Keratinocyte (primary cell): ENCODE measurements around the gene NCL. TPM values are rescaled to one million over a fixed set of nuclear protein-coding genes. Genes with fewer than 3 reads are reported as not detected.

Experiments
- DNase-seq: peaks from one replicate; pipeline ENCODE4 v3.0.0-alpha.2; 2011; ENCODE audit warnings: low read depth, missing footprints, low spot score
- FAIRE-seq: peaks from 2 replicates; lab custom pipeline; 2011; peaks lifted over from hg19 to GRCh38; lab: Jason Lieb, UNC
- H2AFZ ChIP-seq: 2 replicates; pipeline ENCODE4 v1.6.0; 2012; ENCODE audit warnings: low read length, control low read depth, inconsistent platforms; ENCODE audit not compliant: control insufficient read depth
- H3K27ac ChIP-seq: 2 replicates; pipeline ENCODE4 v1.5.1; 2011; ENCODE audit warnings: low read length; ENCODE audit not compliant: control insufficient read depth, insufficient read depth
- H3K27me3 ChIP-seq: 3 replicates; pipeline ENCODE4 v1.6.0; 2011; ENCODE audit warnings: low read length; ENCODE audit not compliant: control insufficient read depth, insufficient read depth; ENCODE audit errors: extremely low read depth
- H3K36me3 ChIP-seq, 2 experiments: 2 replicates in 1 of 2; 3 replicates in 1 of 2; pipeline ENCODE4 v1.5.1; 2011; ENCODE audit warnings: low read length in 2 of 2, mild to moderate bottlenecking in 1 of 2; ENCODE audit not compliant: control insufficient read depth in 2 of 2, insufficient read depth in 2 of 2; ENCODE audit errors: extremely low read depth in 1 of 2
- H3K4me1 ChIP-seq: 3 replicates; pipeline ENCODE4 v1.5.1; 2011; ENCODE audit warnings: low read length; ENCODE audit not compliant: control insufficient read depth, insufficient read depth; ENCODE audit errors: extremely low read depth
- H3K4me2 ChIP-seq: 3 replicates; pipeline ENCODE4 v1.6.0; 2011; ENCODE audit warnings: low read depth, low read length; ENCODE audit not compliant: control insufficient read depth, insufficient read depth; ENCODE audit errors: extremely low read depth
- H3K4me3 ChIP-seq, 3 experiments: fragments of 200-600 bp in 1 of 3; sonication (generic) in 1 of 3; 2 replicates in 2 of 3; 3 replicates in 1 of 3; pipeline ENCODE4 v1.5.1; 2011 to 2016; ENCODE audit warnings: low read length in 3 of 3, mild to moderate bottlenecking in 3 of 3, control low read depth in 2 of 3, inconsistent platforms in 1 of 3, low read depth in 1 of 3, mixed read lengths in 1 of 3, mixed run types in 1 of 3, moderate library complexity in 1 of 3; ENCODE audit not compliant: control insufficient read depth in 2 of 3, insufficient read depth in 2 of 3; ENCODE audit errors: extremely low read depth in 1 of 3
- H3K79me2 ChIP-seq: 2 replicates; pipeline ENCODE4 v1.6.0; 2012; ENCODE audit warnings: low read length; ENCODE audit not compliant: control insufficient read depth, insufficient read depth
- H3K9ac ChIP-seq: 3 replicates; pipeline ENCODE4 v1.6.0; 2011; ENCODE audit warnings: low read length; ENCODE audit not compliant: control insufficient read depth, insufficient read depth; ENCODE audit errors: extremely low read depth
- H3K9me1 ChIP-seq: 3 replicates; pipeline ENCODE4 v1.6.0; 2011; ENCODE audit warnings: low read length; ENCODE audit not compliant: control insufficient read depth, insufficient read depth; ENCODE audit errors: extremely low read depth
- H3K9me3 ChIP-seq: 2 replicates; pipeline ENCODE4 v1.5.1; 2012; ENCODE audit warnings: low read depth, low read length; ENCODE audit not compliant: control insufficient read depth
- H4K20me1 ChIP-seq: 3 replicates; pipeline ENCODE4 v1.6.0; 2011; ENCODE audit warnings: low read length; ENCODE audit not compliant: control insufficient read depth, insufficient read depth; ENCODE audit errors: extremely low read depth
- EZH2 ChIP-seq: IDR thresholded peaks from one replicate; pipeline ENCODE4 v1.6.1; 2012; ENCODE audit warnings: inconsistent platforms, mild to moderate bottlenecking, low read length, moderate library complexity
- dilution Hi-C: fragments of 300-500 bp; cut with MboI; formaldehyde crosslinking; loops from one replicate; pipeline ENCODE4 v1.7.0; 2020; ENCODE audit warnings: low sequenced_read_pairs; ENCODE audit not compliant: extremely low pct_ligation_motif_present
- polyA plus RNA-seq, 5 experiments: library from polyadenylated mRNA; depleted of rRNA in 3 of 5; stranded (reverse) in 3 of 5; stranded (forward) in 1 of 5; unstranded in 1 of 5; fragments of >200 nt; gene quantifications; 1 replicate in 1 of 5; 2 replicates in 3 of 5; 3 replicates in 1 of 5; pipeline versions ENCODE4 v1.2.1 to v1.2.3, GENCODE V29; 2011 to 2012; ENCODE audit warnings: missing spikeins in 2 of 5, low read depth in 1 of 5, low replicate concordance in 1 of 5
- TF ChIP-seq, protein P1 (sequence below), 3 experiments: IDR thresholded peaks in 1 of 3; conservative IDR thresholded peaks in 1 of 3; optimal IDR thresholded peaks in 1 of 3; 2 replicates in 2 of 3; 3 replicates in 1 of 3; pipeline versions ENCODE3 to v1.5.1; 2011; ENCODE audit warnings: low read length in 3 of 3, mild to moderate bottlenecking in 3 of 3, moderate library complexity in 2 of 3, control low read depth in 1 of 3, inconsistent platforms in 1 of 3; ENCODE audit not compliant: insufficient read depth in 2 of 3; ENCODE audit errors: extremely low read depth in 1 of 3

The NCL gene
- polyA plus RNA-seq, 1 donor (not counting 4 experiments of a cell fraction or from before 2014, with no cell fraction given), result 247 TPM

DNA sequence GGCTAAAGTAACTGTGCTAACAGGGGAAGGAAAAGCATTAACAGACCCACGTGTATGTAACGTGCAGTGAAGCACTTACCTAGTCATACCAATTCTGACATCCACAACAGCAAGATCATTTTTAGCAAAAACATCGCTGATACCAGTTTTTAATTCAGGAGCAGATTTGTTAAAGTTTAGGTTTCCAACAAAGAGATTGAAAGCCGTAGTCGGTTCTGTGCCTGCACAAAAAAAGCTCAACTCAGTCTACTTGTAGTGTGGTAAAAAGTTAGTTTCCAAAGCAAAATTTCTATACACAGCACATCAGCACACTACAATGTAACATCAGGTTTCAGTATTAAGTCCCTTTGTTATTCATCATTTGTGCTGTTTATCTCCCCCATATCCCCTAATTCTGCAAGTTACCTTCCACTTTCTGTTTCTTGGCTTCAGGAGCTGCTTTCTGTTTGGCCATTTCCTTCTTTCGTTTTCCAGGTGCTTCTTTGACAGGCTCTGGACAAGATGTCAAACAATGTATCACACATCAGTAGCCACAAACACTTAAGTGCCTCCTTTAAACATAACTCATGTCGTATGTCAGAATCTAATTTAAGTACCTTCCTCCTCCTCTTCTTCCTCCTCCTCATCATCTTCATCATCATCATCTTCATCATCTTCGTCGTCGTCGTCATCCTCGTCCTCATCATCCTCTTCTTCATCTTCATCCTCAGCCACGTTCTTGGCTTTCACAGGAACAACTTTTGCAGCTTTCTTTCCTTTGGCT lies 4.0 kb downstream of the NCL start:
- no peak overlapping the region for H3K27ac ChIP-seq

DNA sequence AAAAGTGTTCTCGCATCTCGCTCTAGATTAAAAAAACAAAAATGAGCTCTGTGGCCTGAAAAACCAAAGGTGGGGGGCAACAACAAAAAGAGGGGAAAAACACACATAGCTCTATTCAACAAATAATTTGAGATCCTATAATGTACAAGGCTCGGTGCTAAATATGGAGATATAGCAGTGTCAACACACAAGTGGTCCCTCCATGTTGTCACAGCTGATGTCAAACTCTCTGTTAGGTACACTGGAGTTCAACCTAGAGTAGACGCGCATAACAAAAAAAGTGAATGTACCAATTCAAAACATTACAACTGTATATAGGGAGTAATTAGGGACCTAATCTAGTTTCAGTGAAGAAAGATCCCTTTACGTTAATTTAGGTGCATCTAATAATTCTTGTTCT lies 5.9 kb downstream of the NCL start:
- Histone ChIP-seq H3K9ac (no peak overlapping the region), H3K36me3 (peaks cover 71 to 84% of the 10 kb centered on the region in 2 experiments), H3K4me3 (no peak overlapping the region), H3K79me2 (peaks cover 52% of the 10 kb centered on the region), H3K27ac (no peak overlapping the region), H4K20me1 (peaks cover 42% of the 10 kb centered on the region), H2AFZ (no peak overlapping the region), H3K9me1 (no peaks in the 10 kb centered on the region), H3K4me2 (no peak overlapping the region), H3K27me3 (no peaks in the 10 kb centered on the region), H3K4me1 (peaks cover 16% of the 10 kb centered on the region), H3K9me3 (no peaks in the 10 kb centered on the region)
- FAIRE-seq, result no peak
- TF ChIP-seq, protein P1, sequence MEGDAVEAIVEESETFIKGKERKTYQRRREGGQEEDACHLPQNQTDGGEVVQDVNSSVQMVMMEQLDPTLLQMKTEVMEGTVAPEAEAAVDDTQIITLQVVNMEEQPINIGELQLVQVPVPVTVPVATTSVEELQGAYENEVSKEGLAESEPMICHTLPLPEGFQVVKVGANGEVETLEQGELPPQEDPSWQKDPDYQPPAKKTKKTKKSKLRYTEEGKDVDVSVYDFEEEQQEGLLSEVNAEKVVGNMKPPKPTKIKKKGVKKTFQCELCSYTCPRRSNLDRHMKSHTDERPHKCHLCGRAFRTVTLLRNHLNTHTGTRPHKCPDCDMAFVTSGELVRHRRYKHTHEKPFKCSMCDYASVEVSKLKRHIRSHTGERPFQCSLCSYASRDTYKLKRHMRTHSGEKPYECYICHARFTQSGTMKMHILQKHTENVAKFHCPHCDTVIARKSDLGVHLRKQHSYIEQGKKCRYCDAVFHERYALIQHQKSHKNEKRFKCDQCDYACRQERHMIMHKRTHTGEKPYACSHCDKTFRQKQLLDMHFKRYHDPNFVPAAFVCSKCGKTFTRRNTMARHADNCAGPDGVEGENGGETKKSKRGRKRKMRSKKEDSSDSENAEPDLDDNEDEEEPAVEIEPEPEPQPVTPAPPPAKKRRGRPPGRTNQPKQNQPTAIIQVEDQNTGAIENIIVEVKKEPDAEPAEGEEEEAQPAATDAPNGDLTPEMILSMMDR (optimal IDR thresholded peaks at IDR 0.05 in 1 of 3, IDR thresholded peaks at IDR 0.05 in 1 of 3, conservative IDR thresholded peaks at IDR 0.05 in 1 of 3; ENCODE audit: extremely low read depth in 1 of 3, insufficient read depth in 2 of 3, low read length in 3 of 3), result no peak
- TF ChIP-seq EZH2, result no peak
- dilution Hi-C loops, result no loop called here
- no peak for DNase-seq

More for the DNA sequence above, 4.0 kb downstream of the NCL start:
- H2AFZ ChIP-seq, result no peak overlapping the region
- TF ChIP-seq, protein P1 (optimal IDR thresholded peaks at IDR 0.05 in 1 of 3, IDR thresholded peaks at IDR 0.05 in 1 of 3, conservative IDR thresholded peaks at IDR 0.05 in 1 of 3; ENCODE audit: extremely low read depth in 1 of 3, insufficient read depth in 2 of 3, low read length in 3 of 3), result no peak
- TF ChIP-seq EZH2, result no peak
- H3K79me2 ChIP-seq, result peaks cover 61% of the 10 kb centered on the region
- H3K4me1 ChIP-seq, result peaks cover 16% of the 10 kb centered on the region
- peaks cover 40% of the 10 kb centered on the region for H4K20me1 ChIP-seq
- peaks cover 57 to 73% of the 10 kb centered on the region in 2 experiments for H3K36me3 ChIP-seq
- H3K9me3 ChIP-seq, result no peaks in the 10 kb centered on the region
- H3K4me3 ChIP-seq, result no peak overlapping the region
- no peak for FAIRE-seq
- dilution Hi-C loops, result no loop called here
- no peaks in the 10 kb centered on the region for H3K9me1 ChIP-seq
- no peak overlapping the region for H3K4me2 ChIP-seq
- no peaks in the 10 kb centered on the region for H3K27me3 ChIP-seq
- DNase-seq, result no peak
- H3K9ac ChIP-seq, result no peak overlapping the region
